Upper lobe of left lung (tissue), 4 donors: Measurements from ENCODE around the gene CPPED1.

ENCODE experiments used
- EP300 ChIP-seq, 4 donors: sonication (generic); formaldehyde crosslinking; IDR thresholded peaks; one replicate each; pipeline ENCODE4 v1.5.1; 2017; ENCODE audit warnings: antibody characterized with exemption in 4 of 4, control low read depth in 2 of 4
- POLR2A ChIP-seq, 4 donors: fragments of 450-650 bp; IDR thresholded peaks; one replicate each; pipeline ENCODE4 v1.5.1; 2016 to 2017; ENCODE audit warnings: antibody characterized with exemption in 4 of 4, mild to moderate bottlenecking in 2 of 4
- POLR2AphosphoS5 ChIP-seq, 2 donors: sonication (generic); formaldehyde crosslinking; IDR thresholded peaks; one replicate each; pipeline ENCODE4 v1.5.1; 2017; ENCODE audit warnings: antibody characterized with exemption in 2 of 2
- TF ChIP-seq, protein P1 (sequence below), 6 experiments: fragments of 450-650 bp in 4 of 6; fragments of 200-600 bp in 2 of 6; sonication (generic) in 2 of 6; IDR thresholded peaks; one replicate each; pipeline ENCODE4 v1.5.1; 2016 to 2019; ENCODE audit warnings: antibody characterized with exemption in 6 of 6

DNA sequence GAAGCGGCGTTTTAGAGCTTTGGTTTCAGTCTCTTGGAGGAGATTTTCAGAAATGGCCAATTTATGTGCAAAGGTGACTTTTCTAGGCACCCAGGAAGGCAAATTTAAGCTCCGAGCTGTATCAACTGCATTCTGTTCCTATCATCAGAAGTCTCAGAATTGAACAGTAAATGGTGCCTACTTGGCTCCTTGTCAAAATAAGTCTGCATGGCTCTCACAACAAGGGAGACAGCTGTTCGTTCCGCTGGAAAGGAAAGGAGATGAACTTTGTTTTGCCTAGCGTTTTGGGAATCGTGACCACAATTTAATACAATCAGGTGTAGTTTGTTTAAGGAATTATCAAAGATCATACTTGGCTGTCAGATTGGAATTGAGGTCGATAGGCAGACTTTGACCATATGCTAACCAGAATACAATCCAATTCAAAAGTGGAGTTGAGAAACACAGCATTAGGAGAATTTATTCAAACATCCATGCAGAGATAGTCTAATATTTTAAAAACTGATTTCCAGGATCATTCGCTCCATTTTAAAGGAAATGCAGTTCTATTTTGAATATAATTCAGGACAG is 139.4 kb downstream of the CPPED1 start:
- TF ChIP-seq, protein P1, sequence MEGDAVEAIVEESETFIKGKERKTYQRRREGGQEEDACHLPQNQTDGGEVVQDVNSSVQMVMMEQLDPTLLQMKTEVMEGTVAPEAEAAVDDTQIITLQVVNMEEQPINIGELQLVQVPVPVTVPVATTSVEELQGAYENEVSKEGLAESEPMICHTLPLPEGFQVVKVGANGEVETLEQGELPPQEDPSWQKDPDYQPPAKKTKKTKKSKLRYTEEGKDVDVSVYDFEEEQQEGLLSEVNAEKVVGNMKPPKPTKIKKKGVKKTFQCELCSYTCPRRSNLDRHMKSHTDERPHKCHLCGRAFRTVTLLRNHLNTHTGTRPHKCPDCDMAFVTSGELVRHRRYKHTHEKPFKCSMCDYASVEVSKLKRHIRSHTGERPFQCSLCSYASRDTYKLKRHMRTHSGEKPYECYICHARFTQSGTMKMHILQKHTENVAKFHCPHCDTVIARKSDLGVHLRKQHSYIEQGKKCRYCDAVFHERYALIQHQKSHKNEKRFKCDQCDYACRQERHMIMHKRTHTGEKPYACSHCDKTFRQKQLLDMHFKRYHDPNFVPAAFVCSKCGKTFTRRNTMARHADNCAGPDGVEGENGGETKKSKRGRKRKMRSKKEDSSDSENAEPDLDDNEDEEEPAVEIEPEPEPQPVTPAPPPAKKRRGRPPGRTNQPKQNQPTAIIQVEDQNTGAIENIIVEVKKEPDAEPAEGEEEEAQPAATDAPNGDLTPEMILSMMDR (IDR thresholded peaks at IDR 0.05), result no peak
- no peak for TF ChIP-seq POLR2A (IDR thresholded peaks at IDR 0.05)
- no peak for TF ChIP-seq EP300 (IDR thresholded peaks at IDR 0.05)
- TF ChIP-seq POLR2AphosphoS5 (IDR thresholded peaks at IDR 0.05), result no peak
